ENCODE measurements around the gene COL6A3. TPM values are rescaled to one million over a fixed set of nuclear protein-coding genes. Genes with fewer than 3 reads are reported as not detected.

COL6A3 gene
- total RNA-seq, 1 donor from 2014 or later, result 143 TPM

GRCh38 chr2:237403024-237403882 is 10.7 kb downstream of the COL6A3 start:
- DNase-seq (ENCODE audit: extremely low spot score, unreplicated experiment), result no peak
- peaks cover 4% of the 10 kb centered on the region for H3K36me3 Mint-ChIP-seq (ENCODE audit: unreplicated experiment)
- H3K4me3 Mint-ChIP-seq (ENCODE audit: unreplicated experiment), result no peak overlapping the region
- H3K27me3 Mint-ChIP-seq (ENCODE audit: unreplicated experiment), result no peaks in the 10 kb centered on the region
- no peaks in the 10 kb centered on the region for H3K9me3 Mint-ChIP-seq (ENCODE audit: unreplicated experiment)
- H3K27ac Mint-ChIP-seq (ENCODE audit: unreplicated experiment), result no peak overlapping the region
- peaks cover 42% of the 10 kb centered on the region for H3K4me1 Mint-ChIP-seq (ENCODE audit: unreplicated experiment)
- TF ChIP-seq CTCF (IDR thresholded peaks at IDR 0.05), result no peak

- Mint-ChIP-seq H3K4me1 (ENCODE audit: unreplicated experiment) (peaks cover 28% of the 10 kb centered on the region), H3K9me3 (ENCODE audit: unreplicated experiment) (no peaks in the 10 kb centered on the region), H3K36me3 (ENCODE audit: unreplicated experiment) (peaks cover 13% of the 10 kb centered on the region), H3K27me3 (ENCODE audit: unreplicated experiment) (no peaks in the 10 kb centered on the region), H3K27ac (ENCODE audit: unreplicated experiment) (peak overlapping the region; percentile 53), H3K4me3 (ENCODE audit: unreplicated experiment) (no peak overlapping the region)
- TF ChIP-seq CTCF (IDR thresholded peaks at IDR 0.05), result no peak
- no peak for DNase-seq (ENCODE audit: extremely low spot score, unreplicated experiment)
Observed at GRCh38 chr2:237400199-237400598, 13.8 kb downstream of the COL6A3 start.

GRCh38 chr2:237397072-237397471 is 16.9 kb downstream of the COL6A3 start:
- Mint-ChIP-seq H3K36me3 (ENCODE audit: unreplicated experiment) (peaks cover 22% of the 10 kb centered on the region), H3K27me3 (ENCODE audit: unreplicated experiment) (no peaks in the 10 kb centered on the region)

GRCh38 chr2:237393523-237393922 is 20.4 kb downstream of the COL6A3 start:
- Mint-ChIP-seq H3K4me3 (ENCODE audit: unreplicated experiment) (no peak overlapping the region), H3K27me3 (ENCODE audit: unreplicated experiment) (no peaks in the 10 kb centered on the region), H3K9me3 (ENCODE audit: unreplicated experiment) (peaks cover 3% of the 10 kb centered on the region), H3K4me1 (ENCODE audit: unreplicated experiment) (no peaks in the 10 kb centered on the region), H3K27ac (ENCODE audit: unreplicated experiment) (no peak overlapping the region), H3K36me3 (ENCODE audit: unreplicated experiment) (peaks cover 22% of the 10 kb centered on the region)
- TF ChIP-seq CTCF (IDR thresholded peaks at IDR 0.05), result no peak
- DNase-seq (ENCODE audit: extremely low spot score, unreplicated experiment), result no peak

More at GRCh38 chr2:237397072-237397471, 16.9 kb downstream of the COL6A3 start:
- Mint-ChIP-seq H3K4me1 (ENCODE audit: unreplicated experiment) (peaks cover 15% of the 10 kb centered on the region), H3K27ac (ENCODE audit: unreplicated experiment) (no peak overlapping the region), H3K4me3 (ENCODE audit: unreplicated experiment) (no peak overlapping the region), H3K9me3 (ENCODE audit: unreplicated experiment) (peaks cover 3% of the 10 kb centered on the region)
- DNase-seq (ENCODE audit: extremely low spot score, unreplicated experiment), result no peak
- TF ChIP-seq CTCF (IDR thresholded peaks at IDR 0.05), result no peak

- Mint-ChIP-seq H3K27me3 (ENCODE audit: unreplicated experiment) (no peaks in the 10 kb centered on the region), H3K4me3 (ENCODE audit: unreplicated experiment) (no peak overlapping the region), H3K9me3 (ENCODE audit: unreplicated experiment) (peaks cover 3% of the 10 kb centered on the region), H3K4me1 (ENCODE audit: unreplicated experiment) (peaks cover 3% of the 10 kb centered on the region), H3K36me3 (ENCODE audit: unreplicated experiment) (peaks cover 25% of the 10 kb centered on the region), H3K27ac (ENCODE audit: unreplicated experiment) (no peak overlapping the region)
- TF ChIP-seq CTCF (IDR thresholded peaks at IDR 0.05), result no peak
- DNase-seq (ENCODE audit: extremely low spot score, unreplicated experiment), result no peak
Observed at GRCh38 chr2:237392186-237392585, 21.8 kb downstream of the COL6A3 start.
